ENCODE data around the gene AMMECR1.

Gene AMMECR1

DNA sequence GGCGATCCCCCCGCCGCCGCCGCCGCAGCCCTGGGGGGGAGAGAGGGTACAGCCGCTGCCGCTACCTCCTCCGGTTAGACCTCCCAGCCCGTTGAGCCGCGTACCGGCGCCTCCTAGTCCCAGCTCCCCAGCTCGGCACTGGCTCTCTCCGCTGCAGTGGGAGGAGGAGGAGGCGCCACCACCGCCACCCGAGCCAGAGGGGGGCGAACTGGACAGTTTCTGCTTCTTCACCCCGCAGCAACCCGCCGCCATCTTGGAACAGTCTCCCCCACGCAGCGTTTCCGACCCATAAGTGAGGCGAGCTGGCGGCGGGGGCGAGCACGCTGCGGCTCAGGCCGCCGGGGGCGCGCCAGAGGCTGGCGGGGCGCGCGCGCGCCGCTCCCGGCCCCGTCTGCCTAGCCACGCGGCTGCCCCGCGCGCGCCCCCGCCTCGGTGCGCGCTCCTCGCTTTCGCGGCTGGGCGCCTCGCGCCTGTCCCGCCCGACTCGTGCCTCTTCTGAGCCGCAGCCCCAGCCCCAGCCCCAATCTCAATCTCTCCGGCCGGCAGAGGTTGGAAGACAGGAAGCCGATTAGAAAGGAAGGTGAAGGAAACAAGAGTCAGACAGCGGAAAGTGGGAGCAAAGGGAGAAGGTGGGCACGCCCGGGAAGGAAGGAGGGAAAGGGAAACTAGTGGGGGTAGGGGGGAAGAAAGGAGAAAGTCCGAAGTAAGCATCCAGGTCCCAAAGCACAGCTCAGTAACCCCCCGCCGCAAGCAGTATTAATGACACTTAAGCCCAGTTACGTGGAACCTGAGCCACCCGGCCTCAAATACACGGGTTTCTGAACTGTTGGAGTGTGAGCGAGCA, at the start of gene AMMECR1:
AMMECR1 (minus strand) TSS at position 266 of the 844 bp plus-strand sequence; CDS start at position 252, 14 bp downstream.
- no peaks in the 10 kb centered on the region for H3K27me3 ChIP-seq (ENCODE audit: insufficient read depth, poor library complexity, severe bottlenecking)
- no peaks in the 10 kb centered on the region for H3K36me3 ChIP-seq (ENCODE audit: low read depth)
- peak within 1 kb of the TSS; percentile 76 for H3K4me3 ChIP-seq (ENCODE audit: severe bottlenecking)
- no peaks in the 10 kb centered on the region for H3K4me1 ChIP-seq (ENCODE audit: insufficient read depth, poor library complexity, severe bottlenecking)
- H3K27ac ChIP-seq (ENCODE audit: poor library complexity, severe bottlenecking): peak within 1 kb of the TSS; percentile 65
- no peaks in the 10 kb centered on the region for H3K9me3 ChIP-seq (ENCODE audit: severe bottlenecking)
- ATAC-seq (ENCODE audit: low read depth) (peak; percentile 65), DNase-seq (ENCODE audit: low spot score) (peak; percentile 57)
- TF ChIP-seq, protein P1, sequence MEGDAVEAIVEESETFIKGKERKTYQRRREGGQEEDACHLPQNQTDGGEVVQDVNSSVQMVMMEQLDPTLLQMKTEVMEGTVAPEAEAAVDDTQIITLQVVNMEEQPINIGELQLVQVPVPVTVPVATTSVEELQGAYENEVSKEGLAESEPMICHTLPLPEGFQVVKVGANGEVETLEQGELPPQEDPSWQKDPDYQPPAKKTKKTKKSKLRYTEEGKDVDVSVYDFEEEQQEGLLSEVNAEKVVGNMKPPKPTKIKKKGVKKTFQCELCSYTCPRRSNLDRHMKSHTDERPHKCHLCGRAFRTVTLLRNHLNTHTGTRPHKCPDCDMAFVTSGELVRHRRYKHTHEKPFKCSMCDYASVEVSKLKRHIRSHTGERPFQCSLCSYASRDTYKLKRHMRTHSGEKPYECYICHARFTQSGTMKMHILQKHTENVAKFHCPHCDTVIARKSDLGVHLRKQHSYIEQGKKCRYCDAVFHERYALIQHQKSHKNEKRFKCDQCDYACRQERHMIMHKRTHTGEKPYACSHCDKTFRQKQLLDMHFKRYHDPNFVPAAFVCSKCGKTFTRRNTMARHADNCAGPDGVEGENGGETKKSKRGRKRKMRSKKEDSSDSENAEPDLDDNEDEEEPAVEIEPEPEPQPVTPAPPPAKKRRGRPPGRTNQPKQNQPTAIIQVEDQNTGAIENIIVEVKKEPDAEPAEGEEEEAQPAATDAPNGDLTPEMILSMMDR (IDR thresholded peaks at IDR 0.05; ENCODE audit: poor library complexity, severe bottlenecking): no peak

DNA sequence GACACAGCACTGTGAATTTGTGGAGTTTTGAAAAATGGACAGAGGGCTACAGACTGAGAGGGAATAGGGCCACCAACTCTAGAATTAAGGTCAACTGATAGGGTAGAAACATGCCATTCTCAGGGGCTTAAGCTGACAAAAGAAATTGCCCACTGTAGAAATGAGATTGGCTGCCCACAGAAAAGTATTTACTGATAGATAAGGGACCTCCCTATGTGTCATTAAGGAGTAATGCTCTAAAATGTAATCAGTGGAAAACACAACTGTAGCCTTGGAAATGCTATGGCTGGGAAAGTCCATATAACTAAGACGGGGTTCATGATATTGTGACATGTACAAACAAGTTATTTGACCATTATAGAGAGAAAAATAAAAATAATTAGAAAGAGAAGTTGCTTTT, 45.4 kb upstream of the AMMECR1 start:
- DNase-seq (ENCODE audit: low spot score) (no peak), ATAC-seq (ENCODE audit: low read depth) (no peak)
- no peaks in the 10 kb centered on the region for H3K9me3 ChIP-seq (ENCODE audit: severe bottlenecking)
- no peak overlapping the region for H3K4me3 ChIP-seq (ENCODE audit: severe bottlenecking)
- TF ChIP-seq, protein P1 (IDR thresholded peaks at IDR 0.05; ENCODE audit: poor library complexity, severe bottlenecking): no peak
- H3K27me3 ChIP-seq (ENCODE audit: insufficient read depth, poor library complexity, severe bottlenecking): no peaks in the 10 kb centered on the region
- H3K27ac ChIP-seq (ENCODE audit: poor library complexity, severe bottlenecking): no peak overlapping the region
- no peaks in the 10 kb centered on the region for H3K36me3 ChIP-seq (ENCODE audit: low read depth)
- no peaks in the 10 kb centered on the region for H3K4me1 ChIP-seq (ENCODE audit: insufficient read depth, poor library complexity, severe bottlenecking)

DNA sequence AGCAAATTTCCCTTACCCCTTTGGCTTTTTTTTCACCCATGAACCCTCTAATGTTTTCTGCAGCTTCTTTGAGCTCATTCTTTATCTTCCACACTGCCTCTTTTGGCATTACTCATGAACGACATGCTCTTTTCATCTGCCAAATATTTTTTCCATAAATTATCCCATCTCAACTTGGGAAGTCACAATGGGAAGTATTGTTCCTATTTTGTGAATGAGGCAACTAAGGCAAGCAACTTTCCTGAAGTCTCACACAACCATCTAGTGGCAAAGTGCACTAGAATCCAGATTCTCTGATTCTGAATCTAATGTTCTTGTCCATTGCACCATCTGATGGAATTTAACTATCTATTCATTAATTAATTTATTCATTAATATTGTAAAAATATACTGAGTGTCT, 41.4 kb upstream of the AMMECR1 start:
- Histone ChIP-seq H3K4me3 (ENCODE audit: severe bottlenecking) (no peak overlapping the region), H3K9me3 (ENCODE audit: severe bottlenecking) (no peaks in the 10 kb centered on the region), H3K36me3 (ENCODE audit: low read depth) (no peaks in the 10 kb centered on the region), H3K27ac (ENCODE audit: poor library complexity, severe bottlenecking) (no peak overlapping the region), H3K27me3 (ENCODE audit: insufficient read depth, poor library complexity, severe bottlenecking) (no peaks in the 10 kb centered on the region), H3K4me1 (ENCODE audit: insufficient read depth, poor library complexity, severe bottlenecking) (no peaks in the 10 kb centered on the region)
- no peak for DNase-seq (ENCODE audit: low spot score)
- ATAC-seq (ENCODE audit: low read depth): no peak
- TF ChIP-seq, protein P1 (IDR thresholded peaks at IDR 0.05; ENCODE audit: poor library complexity, severe bottlenecking): no peak

DNA sequence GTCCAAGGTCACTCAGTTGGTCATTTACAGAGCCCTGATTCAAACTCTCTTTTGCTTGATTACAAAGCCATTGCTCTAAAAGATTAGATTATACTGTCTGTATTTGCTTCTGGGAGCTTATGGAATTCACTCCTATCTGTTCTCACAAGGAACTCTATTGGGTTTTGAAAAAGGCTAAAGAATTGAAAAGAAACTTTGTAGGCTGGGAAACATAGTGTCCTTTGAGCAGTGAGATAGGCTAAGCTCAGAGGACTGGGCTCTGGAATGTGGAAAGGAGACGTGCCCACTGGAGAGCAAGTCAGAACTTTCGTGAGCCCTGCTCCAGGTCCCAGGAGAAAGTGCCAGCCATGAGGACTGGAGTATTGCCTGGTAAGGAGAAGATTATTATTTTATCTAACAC, 40.7 kb upstream of the AMMECR1 start, which contains the start of gene RTL9:
RTL9 (plus strand) TSS at position 301 of the 400 bp plus-strand sequence. CDS start 91,770 bp downstream, outside the sequence.
- Histone ChIP-seq H3K36me3 (ENCODE audit: low read depth) (no peaks in the 10 kb centered on the region), H3K4me1 (ENCODE audit: insufficient read depth, poor library complexity, severe bottlenecking) (no peaks in the 10 kb centered on the region), H3K4me3 (ENCODE audit: severe bottlenecking) (no peak within 1 kb of the TSS), H3K27me3 (ENCODE audit: insufficient read depth, poor library complexity, severe bottlenecking) (no peaks in the 10 kb centered on the region), H3K27ac (ENCODE audit: poor library complexity, severe bottlenecking) (no peak within 1 kb of the TSS), H3K9me3 (ENCODE audit: severe bottlenecking) (no peaks in the 10 kb centered on the region)
- no peak for DNase-seq (ENCODE audit: low spot score)
- TF ChIP-seq, protein P1 (IDR thresholded peaks at IDR 0.05; ENCODE audit: poor library complexity, severe bottlenecking): no peak
- ATAC-seq (ENCODE audit: low read depth): no peak

DNA sequence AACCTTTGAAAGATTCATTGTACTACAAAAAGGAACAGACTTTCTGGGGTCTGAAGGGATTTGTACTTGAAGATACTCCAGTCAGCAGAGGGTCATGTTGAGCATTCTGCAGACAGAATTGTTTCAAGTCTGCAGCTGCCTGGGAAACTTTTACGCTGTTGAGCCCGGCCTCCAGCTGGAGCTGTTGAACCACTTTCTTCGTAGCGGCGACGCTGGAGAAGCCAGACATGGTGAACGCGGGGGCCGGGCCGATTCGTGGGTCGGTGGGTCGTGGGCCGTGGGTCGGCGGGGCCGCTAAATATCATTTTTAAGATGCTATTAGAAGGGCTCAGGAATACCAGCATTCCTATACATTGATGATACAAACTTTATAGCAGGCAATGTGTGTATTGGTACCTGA, 28.8 kb upstream of the AMMECR1 start:
- Histone ChIP-seq H3K27me3 (ENCODE audit: insufficient read depth, poor library complexity, severe bottlenecking) (no peaks in the 10 kb centered on the region), H3K4me1 (ENCODE audit: insufficient read depth, poor library complexity, severe bottlenecking) (peaks cover under 1% of the 10 kb centered on the region), H3K36me3 (ENCODE audit: low read depth) (no peaks in the 10 kb centered on the region), H3K9me3 (ENCODE audit: severe bottlenecking) (no peaks in the 10 kb centered on the region), H3K4me3 (ENCODE audit: severe bottlenecking) (no peak overlapping the region), H3K27ac (ENCODE audit: poor library complexity, severe bottlenecking) (no peak overlapping the region)
- no peak for ATAC-seq (ENCODE audit: low read depth)
- TF ChIP-seq, protein P1 (IDR thresholded peaks at IDR 0.05; ENCODE audit: poor library complexity, severe bottlenecking): no peak
- no peak for DNase-seq (ENCODE audit: low spot score)

Data from RWPE2 (cell line).